ENCODE results near the gene TXNRD1. TPM values are rescaled to one million over a fixed set of nuclear protein-coding genes. Genes with fewer than 3 reads are reported as not detected.
"Not testable (repeated sequence)": the region's sequence is repeated elsewhere in the genome, so short reads cannot be mapped to it uniquely, and the experiment has no call there.

TXNRD1 gene
- polyA plus RNA-seq, 6 donors from 2014 or later: 19.5 to 26.9 (median 22.9) TPM

- no peaks in the 10 kb centered on the region for H3K9me3 Mint-ChIP-seq
- H3K27ac Mint-ChIP-seq: peak overlapping the region in 2 of 6 donors; percentile 6 to 26
- DNase-seq (no peak), ATAC-seq (ENCODE audit: low read depth in 2 of 2) (no peak)
- peaks cover 0 to 4% (median 3%) of the 10 kb centered on the region in 3 donors for H3K4me1 Mint-ChIP-seq
- H3K36me3 Mint-ChIP-seq: peaks cover 20 to 27% of the 10 kb centered on the region in 2 donors
- no peak overlapping the region for H3K4me3 Mint-ChIP-seq
- H3K27me3 Mint-ChIP-seq: no peaks in the 10 kb centered on the region
Measured at GRCh38 chr12:104313568-104314241, 98.1 kb downstream of the TXNRD1 start.

DNA sequence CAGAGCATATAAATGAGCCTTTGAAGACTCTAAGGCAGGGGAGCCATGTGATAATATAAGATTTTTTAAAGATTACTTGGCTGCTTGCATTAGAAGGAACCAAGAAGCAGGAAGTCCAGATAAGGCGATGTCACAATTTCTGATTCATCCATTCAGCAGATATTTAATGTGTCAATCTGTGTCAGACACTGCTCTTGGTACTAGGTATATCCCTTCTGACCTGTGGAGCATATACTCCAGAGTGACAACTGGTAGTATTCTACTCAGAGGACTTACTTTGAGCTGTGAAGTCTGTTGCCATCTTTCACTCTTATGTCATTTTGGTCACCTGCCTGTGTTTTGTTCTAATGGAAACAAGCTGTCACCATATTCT, 98.6 kb downstream of the TXNRD1 start:
- DNase-seq (no peak), ATAC-seq (ENCODE audit: low read depth in 2 of 2) (no peak)
- H3K36me3 Mint-ChIP-seq: peaks cover 20 to 31% of the 10 kb centered on the region in 2 donors
- no peaks in the 10 kb centered on the region for H3K9me3 Mint-ChIP-seq
- no peak overlapping the region for H3K27ac Mint-ChIP-seq
- no peaks in the 10 kb centered on the region for H3K27me3 Mint-ChIP-seq
- H3K4me3 Mint-ChIP-seq: no peak overlapping the region
- H3K4me1 Mint-ChIP-seq: peaks cover 0 to 4% (median 3%) of the 10 kb centered on the region in 3 donors

GRCh38 chr12:104315326-104316224, 100.0 kb downstream of the TXNRD1 start:
- H3K27ac Mint-ChIP-seq: no peak overlapping the region
- H3K36me3 Mint-ChIP-seq: peaks cover 20 to 37% of the 10 kb centered on the region in 2 donors
- ATAC-seq (ENCODE audit: low read depth in 2 of 2): no peak
- no peaks in the 10 kb centered on the region for H3K9me3 Mint-ChIP-seq
- H3K4me1 Mint-ChIP-seq: no peaks in the 10 kb centered on the region
- no peaks in the 10 kb centered on the region for H3K27me3 Mint-ChIP-seq
- H3K4me3 Mint-ChIP-seq: no peak overlapping the region
- DNase-seq: no peak

- no peak for DNase-seq
- H3K9me3 Mint-ChIP-seq: no peaks in the 10 kb centered on the region
- H3K27me3 Mint-ChIP-seq: no peaks in the 10 kb centered on the region
- ATAC-seq (ENCODE audit: low read depth in 2 of 2): no peak
- H3K27ac Mint-ChIP-seq: no peak overlapping the region
- peaks cover 30 to 41% of the 10 kb centered on the region in 2 donors for H3K36me3 Mint-ChIP-seq
- no peak overlapping the region for H3K4me3 Mint-ChIP-seq
- no peaks in the 10 kb centered on the region for H3K4me1 Mint-ChIP-seq
Measured at GRCh38 chr12:104316936-104317335, 101.4 kb downstream of the TXNRD1 start.

- Mint-ChIP-seq H3K4me3 (no peak overlapping the region), H3K4me1 (no peaks in the 10 kb centered on the region), H3K36me3 (peaks cover 33 to 41% of the 10 kb centered on the region in 2 donors), H3K9me3 (no peaks in the 10 kb centered on the region), H3K27ac (peak overlapping the region in 2 of 6 donors; percentile 54 to 78), H3K27me3 (no peaks in the 10 kb centered on the region)
- no peak for ATAC-seq (ENCODE audit: low read depth in 2 of 2)
- DNase-seq: no peak
Measured at GRCh38 chr12:104317538-104318210, 102.1 kb downstream of the TXNRD1 start.

GRCh38 chr12:104319028-104319427, 103.4 kb downstream of the TXNRD1 start:
- Mint-ChIP-seq H3K4me1 (no peaks in the 10 kb centered on the region), H3K27ac (no peak overlapping the region), H3K27me3 (no peaks in the 10 kb centered on the region), H3K4me3 (no peak overlapping the region), H3K36me3 (peaks cover 25 to 40% of the 10 kb centered on the region in 2 donors), H3K9me3 (no peaks in the 10 kb centered on the region)
- no peak for DNase-seq
- ATAC-seq (ENCODE audit: low read depth in 2 of 2): no peak

- ATAC-seq (ENCODE audit: low read depth in 2 of 2): no peak
- Mint-ChIP-seq H3K9me3 (no peaks in the 10 kb centered on the region), H3K36me3 (peaks cover 27 to 45% of the 10 kb centered on the region in 2 donors), H3K27me3 (no peaks in the 10 kb centered on the region), H3K27ac (peak overlapping the region in 1 of 6 donors; percentile 51), H3K4me3 (no peak overlapping the region), H3K4me1 (no peaks in the 10 kb centered on the region)
- DNase-seq: no peak
Measured at GRCh38 chr12:104319918-104320626, 104.5 kb downstream of the TXNRD1 start.

DNA sequence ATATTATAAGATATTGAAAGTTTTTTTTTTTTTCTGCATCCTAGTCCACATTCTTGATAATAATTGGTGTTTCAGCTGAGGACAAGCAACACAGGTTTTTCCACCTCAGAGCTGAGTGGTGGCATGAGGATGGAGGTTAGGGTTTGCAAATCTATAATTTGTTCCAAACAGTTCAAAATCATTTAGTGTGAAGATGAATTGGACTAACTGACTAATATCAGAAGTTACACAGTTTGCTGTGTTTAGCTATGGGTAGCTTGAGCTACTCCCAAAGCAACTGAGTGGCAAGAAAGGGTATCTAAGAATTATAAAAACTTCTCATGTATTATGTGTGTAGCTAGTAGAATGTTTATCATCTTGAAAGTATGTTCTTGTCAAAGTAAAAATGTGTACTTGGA, 105.0 kb downstream of the TXNRD1 start:
- Mint-ChIP-seq H3K27ac (peak overlapping the region in 2 of 6 donors; percentile 10 to 51), H3K27me3 (no peaks in the 10 kb centered on the region), H3K36me3 (peaks cover 24 to 39% of the 10 kb centered on the region in 2 donors), H3K9me3 (no peaks in the 10 kb centered on the region), H3K4me3 (no peak overlapping the region), H3K4me1 (no peaks in the 10 kb centered on the region)
- DNase-seq: no peak
- no peak for ATAC-seq (ENCODE audit: low read depth in 2 of 2)

- peaks cover 21 to 38% of the 10 kb centered on the region in 2 donors for H3K36me3 Mint-ChIP-seq
- H3K27ac Mint-ChIP-seq: no peak overlapping the region
- DNase-seq: no peak
- H3K9me3 Mint-ChIP-seq: no peaks in the 10 kb centered on the region
- ATAC-seq (ENCODE audit: low read depth in 2 of 2): no peak
- no peaks in the 10 kb centered on the region for H3K4me1 Mint-ChIP-seq
- H3K4me3 Mint-ChIP-seq: no peak overlapping the region
- no peaks in the 10 kb centered on the region for H3K27me3 Mint-ChIP-seq
Measured at GRCh38 chr12:104321949-104322348, 106.4 kb downstream of the TXNRD1 start.

GRCh38 chr12:104322533-104322932, 107.0 kb downstream of the TXNRD1 start:
- H3K4me1 Mint-ChIP-seq; H3K9me3 Mint-ChIP-seq; H3K27me3 Mint-ChIP-seq; H3K27ac Mint-ChIP-seq; H3K4me3 Mint-ChIP-seq; ATAC-seq (ENCODE audit: low read depth in 2 of 2); DNase-seq: not testable (repeated sequence)
- H3K36me3 Mint-ChIP-seq: peaks cover 21 to 44% of the 10 kb centered on the region in 2 donors

- peaks cover 21 to 37% of the 10 kb centered on the region in 2 donors for H3K36me3 Mint-ChIP-seq
Measured at GRCh38 chr12:104323899-104324298, 108.3 kb downstream of the TXNRD1 start.

DNA sequence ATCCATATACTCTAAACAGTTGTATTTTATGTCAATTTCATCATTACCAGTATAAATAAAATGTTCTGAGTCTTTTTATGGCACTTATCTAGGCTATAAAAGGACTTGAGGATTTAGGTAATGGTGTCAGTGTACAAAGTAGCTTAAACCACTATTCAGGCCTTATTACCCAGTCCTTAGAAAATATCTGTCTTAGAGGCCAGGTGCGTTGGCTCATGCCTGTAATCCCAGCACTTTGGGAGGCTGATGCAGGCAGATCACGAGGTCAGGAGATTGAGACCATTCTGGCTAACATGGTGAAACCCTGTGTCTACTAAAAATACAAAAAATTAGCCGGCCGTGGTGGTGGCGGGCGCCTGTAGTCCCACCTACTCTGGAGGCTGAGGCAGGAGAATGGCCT, 112.7 kb downstream of the TXNRD1 start:
- peaks cover 8 to 28% of the 10 kb centered on the region in 2 donors for H3K36me3 Mint-ChIP-seq
- not testable (repeated sequence) for H3K9me3 Mint-ChIP-seq; H3K4me1 Mint-ChIP-seq; ATAC-seq (ENCODE audit: low read depth in 2 of 2); DNase-seq; H3K27ac Mint-ChIP-seq; H3K4me3 Mint-ChIP-seq; H3K27me3 Mint-ChIP-seq

More at GRCh38 chr12:104323899-104324298, 108.3 kb downstream of the TXNRD1 start:
- Mint-ChIP-seq H3K27ac (peak overlapping the region in 1 of 6 donors; percentile 52), H3K4me3 (no peak overlapping the region), H3K27me3 (no peaks in the 10 kb centered on the region), H3K9me3 (no peaks in the 10 kb centered on the region), H3K4me1 (no peaks in the 10 kb centered on the region)
- ATAC-seq (ENCODE audit: low read depth in 2 of 2): no peak
- no peak for DNase-seq

GRCh38 chr12:104328790-104329189, 113.2 kb downstream of the TXNRD1 start:
- H3K27me3 Mint-ChIP-seq: no peaks in the 10 kb centered on the region
- H3K4me1 Mint-ChIP-seq: no peaks in the 10 kb centered on the region
- no peaks in the 10 kb centered on the region for H3K9me3 Mint-ChIP-seq
- H3K36me3 Mint-ChIP-seq: peaks cover 13 to 30% of the 10 kb centered on the region in 2 donors
- ATAC-seq (ENCODE audit: low read depth in 2 of 2) (no peak), DNase-seq (no peak)
- no peak overlapping the region for H3K4me3 Mint-ChIP-seq
- no peak overlapping the region for H3K27ac Mint-ChIP-seq
